WI38 (cell line): ENCODE results near the gene AK5.
"Not testable (repeated sequence)": the region's sequence is repeated elsewhere in the genome, so short reads cannot be mapped to it uniquely, and the experiment has no call there.

Experiments
- H3K4me3 ChIP-seq: 2 replicates; pipeline ENCODE4 v1.5.1; 2011; ENCODE audit warnings: low read depth, mild to moderate bottlenecking, control low read depth, low read length
- CTCF ChIP-seq: IDR thresholded peaks from 2 replicates; pipeline ENCODE4 v1.5.1; 2012; ENCODE audit warnings: low read depth, mild to moderate bottlenecking, control low read depth, low read length

AK5 gene

GRCh38 chr1:77406661-77407060, 124.8 kb downstream of the AK5 start:
- no peak for TF ChIP-seq CTCF

GRCh38 chr1:77407738-77408375, 126.0 kb downstream of the AK5 start:
- H3K4me3 ChIP-seq, result no peak overlapping the region
- TF ChIP-seq CTCF, result no peak

More at GRCh38 chr1:77406661-77407060, 124.8 kb downstream of the AK5 start:
- no peak overlapping the region for H3K4me3 ChIP-seq

GRCh38 chr1:77408933-77409332, 127.1 kb downstream of the AK5 start:
- H3K4me3 ChIP-seq, result not testable (repeated sequence)

GRCh38 chr1:77412069-77412819, 130.4 kb downstream of the AK5 start:
- no peak overlapping the region for H3K4me3 ChIP-seq
- no peak for TF ChIP-seq CTCF

GRCh38 chr1:77412820-77413530, 131.2 kb downstream of the AK5 start:
- TF ChIP-seq CTCF, result no peak
- H3K4me3 ChIP-seq, result no peak overlapping the region

- H3K4me3 ChIP-seq, result no peak overlapping the region
- no peak for TF ChIP-seq CTCF
Observed at GRCh38 chr1:77413541-77414335, 131.9 kb downstream of the AK5 start.

- no peak for TF ChIP-seq CTCF
- H3K4me3 ChIP-seq, result no peak overlapping the region
Observed at GRCh38 chr1:77415579-77415978, 133.8 kb downstream of the AK5 start.
